Measurements from ENCODE around the gene CRABP2. TPM values are rescaled to one million over a fixed set of nuclear protein-coding genes. Genes with fewer than 3 reads are reported as not detected.

Gene CRABP2
- total and polyA plus RNA-seq, 2 of the 13 experiments (the other 11 are each of a cell fraction or from before 2014, with no cell fraction given) = 0.40 to 0.60 TPM

- WGBS (ENCODE audit: low lambda C conversion rate) = 4% methylated on average over 3 of the region's 3 CpGs
These were observed 39.8 kb downstream of the CRABP2 start for GRCh38 chr1:156665539-156665938.

More at GRCh38 chr1:156665539-156665938, 39.8 kb downstream of the CRABP2 start:
- no peaks in the 10 kb centered on the region for H3K9me3 ChIP-seq (ENCODE audit: low read length)
- no peak for FAIRE-seq
- no peak overlapping the region for H2AFZ ChIP-seq (ENCODE audit: low read length)
- ATAC-seq = no peak
- H3K9ac ChIP-seq (ENCODE audit: insufficient read depth, low read depth, low read length) = peak overlapping the region; percentile 49
- peak overlapping the region; percentile 15 for H3K27ac ChIP-seq (ENCODE audit: extremely low read length, insufficient read depth, low read length)
- intact Hi-C loops (cut with micrococcal nuclease; ENCODE audit: unreplicated experiment) = loop anchor here (10.0 kb wide), 1 partner anchor 59 kb away; the partner anchor contains the start of genes ISG20L2 and METTL25B
- CTCF ChIA-PET (ENCODE audit: low intra/inter-chr PET ratio, low total read pairs) = no interaction called here
- POLR2A ChIA-PET = interaction anchor here (0.9 to 11.4 kb wide), 6 partner anchors 9 to 102 kb away, joined by 3 to 189 read pairs (median 4); partner anchors contain the start of genes ISG20L2, METTL25B, MRPL24 and NAXE
- peaks cover 77% of the 10 kb centered on the region for H3K4me1 ChIP-seq (ENCODE audit: insufficient read depth, low read length)
- peak overlapping the region; percentile 96 for H3K4me2 ChIP-seq (ENCODE audit: low read depth, low read length)
- no TSS peak for BruUV-seq (replicated peaks)
- no peaks in the 10 kb centered on the region for H3K36me3 ChIP-seq (replicated peaks in 1 of 2; ENCODE audit: control insufficient read depth in 1 of 2, insufficient read depth in 2 of 2, low read length in 2 of 2)
- no peaks in the 10 kb centered on the region; a peak in 1 of 5 replicates for H3K27me3 ChIP-seq (ENCODE audit: control insufficient read depth in 1 of 2, insufficient read depth in 2 of 2, low read length in 2 of 2)
- no peak for DNase-seq (ENCODE audit: low spot score)
- no peaks in the 10 kb centered on the region for H4K20me1 ChIP-seq (ENCODE audit: insufficient read depth, low read length)
- peak overlapping the region; percentile 6 to 69 (median 47); a peak in 5 of 6 replicates for H3K4me3 ChIP-seq (replicated peaks in 1 of 3; ENCODE audit: insufficient read depth in 1 of 3, low read depth in 2 of 3, low read length in 3 of 3)
- H3K79me2 ChIP-seq (ENCODE audit: insufficient read depth, low read length) = peaks cover 7% of the 10 kb centered on the region
- TF ChIP-seq ZSCAN21 (CRISPR knock-in tag; IDR thresholded peaks at IDR 0.05; ENCODE audit: borderline replicate concordance) = no peak
- TF ChIP-seq HNF1A (IDR thresholded peaks at IDR 0.05; ENCODE audit: low read depth) = 0 out of 2 replicates have a peak, but pooled peaks have one; percentile 0
- no peak for TF ChIP-seq HNF1A (CRISPR knock-in tag; IDR thresholded peaks at IDR 0.05; ENCODE audit: borderline replicate concordance)
- TF ChIP-seq POGZ (CRISPR knock-in tag; IDR thresholded peaks at IDR 0.05) = no peak
- in situ Hi-C loops (cut with HindIII; ENCODE audit: extremely low pct_ligation_motif_present, low pct_unique_long_range_greater_than_20kb) = no loop called here
